ENCODE data around the gene UCK1.

UCK1 gene

DNA sequence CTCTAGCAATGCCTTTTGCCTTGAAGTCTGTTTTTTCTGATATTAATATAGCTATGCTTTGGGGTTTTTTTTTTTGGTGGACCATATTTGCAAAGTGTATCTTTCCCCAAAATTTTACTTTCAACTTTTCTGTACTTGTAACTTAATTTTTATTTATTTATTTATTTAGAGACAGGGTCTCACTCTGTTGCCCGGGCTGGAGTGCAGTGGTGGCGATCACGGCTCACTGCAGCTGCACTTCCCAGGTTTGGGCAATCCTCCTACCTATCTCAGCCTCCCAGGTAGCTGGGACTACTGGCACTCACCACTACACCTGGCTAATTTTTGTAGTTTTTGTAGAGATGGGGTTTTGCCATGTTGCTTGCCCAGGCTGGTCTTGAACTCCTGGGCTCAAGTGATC, 35.1 kb upstream of the UCK1 start:
- Histone ChIP-seq H3K4me3 (ENCODE audit: low read length in 2 of 2) (no peak overlapping the region), H3K9ac (ENCODE audit: low read length in 2 of 2) (no peak overlapping the region), H3K9me3 (ENCODE audit: control insufficient read depth in 2 of 2, low read length in 2 of 2) (no peaks in the 10 kb centered on the region), H3K27me3 (ENCODE audit: control insufficient read depth in 1 of 2, insufficient read depth in 2 of 2, low read length in 2 of 2) (no peaks in the 10 kb centered on the region), H3K4me1 (ENCODE audit: control insufficient read depth, insufficient read depth, low read length) (no peaks in the 10 kb centered on the region), H3K36me3 (ENCODE audit: control insufficient read depth in 2 of 2, insufficient read depth in 2 of 2, low read length in 2 of 2) (no peaks in the 10 kb centered on the region), H3K27ac (ENCODE audit: low read length) (no peak overlapping the region)

DNA sequence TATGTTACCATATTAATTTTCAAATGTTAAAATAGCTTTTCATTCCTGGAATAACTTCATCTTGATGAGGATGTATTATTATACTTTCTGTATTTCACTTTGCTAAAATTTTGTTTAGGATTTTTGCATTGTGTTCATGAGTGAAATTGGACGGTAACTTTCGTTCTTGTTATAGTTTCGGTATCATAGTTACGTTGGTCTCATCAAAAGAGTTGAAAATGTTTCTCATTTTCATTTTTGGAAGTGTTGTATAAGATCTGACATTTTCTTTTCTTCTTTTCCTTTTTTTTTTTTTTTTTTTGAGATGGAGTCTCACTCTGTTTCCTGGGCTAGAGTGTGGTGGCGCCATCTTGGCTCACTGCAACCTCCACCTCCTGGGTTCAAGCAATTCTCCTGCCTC, 34.3 kb upstream of the UCK1 start:
- Histone ChIP-seq H3K9me3 (ENCODE audit: control insufficient read depth in 2 of 2, low read length in 2 of 2) (no peaks in the 10 kb centered on the region), H3K36me3 (ENCODE audit: control insufficient read depth in 2 of 2, insufficient read depth in 2 of 2, low read length in 2 of 2) (no peaks in the 10 kb centered on the region), H3K4me1 (ENCODE audit: control insufficient read depth, insufficient read depth, low read length) (no peaks in the 10 kb centered on the region), H3K4me3 (ENCODE audit: low read length in 2 of 2) (no peak overlapping the region), H3K27me3 (ENCODE audit: control insufficient read depth in 1 of 2, insufficient read depth in 2 of 2, low read length in 2 of 2) (no peaks in the 10 kb centered on the region), H3K9ac (ENCODE audit: low read length in 2 of 2) (no peak overlapping the region), H3K27ac (ENCODE audit: low read length) (no peak overlapping the region)

DNA sequence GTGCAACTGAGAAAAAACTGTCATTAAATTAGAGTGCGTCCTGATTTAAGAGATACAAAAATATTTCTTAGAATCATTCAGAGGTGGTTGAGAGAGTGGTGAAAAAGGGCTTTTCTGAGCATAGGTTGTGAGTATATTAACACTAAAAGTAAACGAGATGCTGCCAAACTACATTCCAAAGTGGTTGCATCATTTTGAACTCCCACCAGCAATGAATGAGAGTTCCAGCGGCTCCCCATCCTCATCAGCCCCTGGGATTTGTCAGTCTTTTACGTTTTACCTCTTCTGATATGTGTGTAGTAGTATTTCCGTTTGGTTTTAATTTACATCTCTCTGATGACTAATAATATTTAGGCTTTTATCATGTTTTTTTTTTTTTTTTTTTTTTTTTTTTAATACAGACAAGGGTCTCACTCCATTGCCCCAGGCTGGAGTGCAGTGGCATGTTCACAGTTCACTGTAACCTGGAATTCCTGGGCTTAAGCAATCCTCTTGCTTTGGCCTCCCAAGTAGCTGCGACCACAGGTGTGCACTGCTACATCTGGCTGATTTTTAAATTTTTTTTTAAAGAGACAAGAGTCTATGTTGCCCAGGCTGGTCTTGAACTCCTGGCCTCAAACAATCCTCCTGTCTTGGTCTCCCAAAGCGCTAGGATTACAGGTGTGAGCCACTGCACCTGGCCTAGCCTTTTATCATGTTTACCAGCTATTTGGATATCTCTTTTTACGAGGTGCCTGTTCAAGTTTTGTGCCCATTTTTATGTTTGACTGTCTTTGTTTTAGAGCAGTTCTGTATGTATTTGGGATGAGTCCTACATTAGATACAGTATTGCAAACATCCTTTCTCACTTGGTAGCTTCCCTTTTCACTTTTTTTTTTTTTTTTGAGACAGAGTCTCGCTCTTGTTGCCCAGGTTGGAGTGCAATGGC, 31.2 kb upstream of the UCK1 start:
- no peak overlapping the region for H3K27ac ChIP-seq (ENCODE audit: low read length)
- H3K9ac ChIP-seq (ENCODE audit: low read length in 2 of 2) = no peak overlapping the region
- H3K4me3 ChIP-seq (ENCODE audit: low read length in 2 of 2) = no peak overlapping the region
- H3K4me1 ChIP-seq (ENCODE audit: control insufficient read depth, insufficient read depth, low read length) = no peaks in the 10 kb centered on the region
- H3K9me3 ChIP-seq (ENCODE audit: control insufficient read depth in 2 of 2, low read length in 2 of 2) = no peaks in the 10 kb centered on the region
- no peaks in the 10 kb centered on the region for H3K36me3 ChIP-seq (ENCODE audit: control insufficient read depth in 2 of 2, insufficient read depth in 2 of 2, low read length in 2 of 2)
- no peaks in the 10 kb centered on the region for H3K27me3 ChIP-seq (ENCODE audit: control insufficient read depth in 1 of 2, insufficient read depth in 2 of 2, low read length in 2 of 2)

DNA sequence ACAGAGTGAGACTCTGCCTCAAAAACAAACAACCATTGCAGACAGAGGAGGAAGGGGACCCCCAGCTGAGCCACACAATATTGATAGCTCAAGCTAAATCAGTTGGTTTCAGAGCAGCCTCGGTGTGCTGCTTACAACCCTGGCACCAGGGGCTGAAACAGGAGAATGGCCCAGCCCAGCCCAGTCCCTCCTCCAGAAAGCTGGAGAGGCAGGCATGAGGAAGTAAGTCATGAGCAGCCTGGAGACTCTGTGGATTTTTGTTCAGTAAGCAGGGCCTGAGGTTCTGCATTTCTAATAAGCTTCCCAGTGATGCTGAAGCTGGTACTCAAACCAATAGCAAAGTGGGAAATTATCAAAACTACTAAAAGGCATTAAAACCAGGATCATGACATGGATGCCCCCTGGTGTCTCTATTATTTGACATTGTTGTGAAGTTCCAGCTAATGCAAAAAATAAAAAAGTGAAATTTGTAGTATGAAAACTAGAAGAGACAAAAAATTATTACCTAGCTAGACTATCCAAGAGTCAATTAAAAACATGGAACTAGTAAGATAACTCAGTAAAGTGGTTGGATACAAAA, 28.4 kb upstream of the UCK1 start:
- Histone ChIP-seq H3K36me3 (ENCODE audit: control insufficient read depth in 2 of 2, insufficient read depth in 2 of 2, low read length in 2 of 2) (no peaks in the 10 kb centered on the region), H3K9ac (ENCODE audit: low read length in 2 of 2) (no peak overlapping the region), H3K9me3 (ENCODE audit: control insufficient read depth in 2 of 2, low read length in 2 of 2) (no peaks in the 10 kb centered on the region), H3K4me1 (ENCODE audit: control insufficient read depth, insufficient read depth, low read length) (no peaks in the 10 kb centered on the region), H3K27me3 (ENCODE audit: control insufficient read depth in 1 of 2, insufficient read depth in 2 of 2, low read length in 2 of 2) (peaks cover 11 to 16% of the 10 kb centered on the region in 2 donors), H3K27ac (ENCODE audit: low read length) (no peak overlapping the region), H3K4me3 (ENCODE audit: low read length in 2 of 2) (no peak overlapping the region)

DNA sequence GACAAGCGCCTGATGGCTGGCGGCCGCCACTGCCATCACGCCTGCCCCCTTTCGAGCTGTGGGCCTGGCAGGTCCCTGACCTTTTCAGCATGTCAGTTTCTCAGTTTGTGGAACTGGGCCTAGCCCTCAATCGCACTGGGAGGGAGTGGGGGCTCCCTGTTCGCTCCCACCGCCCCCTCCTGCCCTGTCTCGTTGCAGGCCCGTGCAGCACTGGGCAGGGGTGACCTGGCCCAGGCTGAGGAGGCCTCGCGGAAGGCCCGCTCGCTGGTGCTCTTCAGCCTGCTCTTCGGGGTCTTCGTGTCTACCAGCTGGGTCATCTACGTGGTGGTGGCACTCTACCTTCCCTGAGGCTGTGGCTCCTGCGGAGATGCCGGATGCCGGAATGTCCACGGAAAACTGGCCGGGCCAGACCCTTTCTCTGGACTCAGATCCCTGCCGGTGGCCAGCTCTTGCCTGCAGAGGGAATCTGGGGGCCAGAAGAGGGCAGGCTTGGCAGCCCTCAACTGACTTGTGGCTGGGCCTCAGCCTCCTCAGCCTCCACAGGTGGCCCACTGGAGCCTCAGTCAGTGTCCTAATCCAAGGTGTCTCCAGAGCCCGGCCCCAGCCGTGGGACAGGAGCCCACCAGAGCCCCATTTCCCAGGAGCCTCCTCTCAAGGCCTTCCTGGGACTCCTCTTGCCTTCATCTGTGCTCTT, 26.9 kb upstream of the UCK1 start:
- Histone ChIP-seq H3K9me3 (ENCODE audit: control insufficient read depth in 2 of 2, low read length in 2 of 2) (no peaks in the 10 kb centered on the region), H3K9ac (ENCODE audit: low read length in 2 of 2) (no peak overlapping the region), H3K4me3 (ENCODE audit: low read length in 2 of 2) (no peak overlapping the region), H3K27ac (ENCODE audit: low read length) (no peak overlapping the region), H3K4me1 (ENCODE audit: control insufficient read depth, insufficient read depth, low read length) (no peaks in the 10 kb centered on the region), H3K36me3 (ENCODE audit: control insufficient read depth in 2 of 2, insufficient read depth in 2 of 2, low read length in 2 of 2) (no peaks in the 10 kb centered on the region), H3K27me3 (ENCODE audit: control insufficient read depth in 1 of 2, insufficient read depth in 2 of 2, low read length in 2 of 2) (peaks cover 20 to 30% of the 10 kb centered on the region in 2 donors)

DNA sequence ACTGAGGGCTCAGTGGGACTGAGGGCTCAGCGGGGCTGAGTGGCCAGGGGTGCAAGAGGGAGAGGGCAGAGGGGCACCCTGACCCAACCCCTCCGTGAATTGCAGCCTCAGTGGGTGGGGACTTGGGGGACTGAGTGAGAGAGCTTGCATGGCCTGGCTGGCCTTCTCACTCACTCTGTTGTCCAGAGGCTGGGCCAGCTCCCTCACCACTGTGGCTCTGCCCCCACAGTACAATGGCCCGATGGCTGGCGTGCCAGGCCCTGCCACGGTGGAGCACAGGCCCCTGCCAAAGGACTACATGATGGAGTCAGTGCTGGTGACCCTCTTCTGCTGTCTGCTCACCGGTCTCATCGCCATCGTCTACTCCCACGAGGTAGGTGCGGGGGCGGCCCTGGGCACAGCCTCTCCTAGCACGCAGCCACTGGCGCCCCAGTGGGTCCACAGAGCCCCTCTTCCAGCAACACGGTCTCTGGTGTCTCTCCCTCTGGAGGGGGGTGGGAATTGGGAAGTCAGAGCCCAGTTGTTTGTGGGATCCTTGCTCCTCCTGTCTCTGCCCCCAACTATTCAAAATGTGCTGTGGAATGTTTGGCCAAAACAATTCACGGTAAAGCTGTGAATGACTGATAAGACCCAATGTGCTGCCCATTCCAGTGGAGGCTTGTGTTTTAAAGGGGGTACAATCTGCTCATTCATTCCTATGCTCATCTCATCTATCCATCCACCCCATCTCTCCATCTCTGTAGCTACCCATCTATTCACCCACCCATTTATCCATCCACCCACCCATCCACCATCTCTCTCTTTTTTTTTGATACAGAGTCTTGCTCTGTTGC, 25.0 kb upstream of the UCK1 start:
- Histone ChIP-seq H3K4me3 (ENCODE audit: low read length in 2 of 2) (no peak overlapping the region), H3K4me1 (ENCODE audit: control insufficient read depth, insufficient read depth, low read length) (no peaks in the 10 kb centered on the region), H3K9ac (ENCODE audit: low read length in 2 of 2) (no peak overlapping the region), H3K27ac (ENCODE audit: low read length) (no peak overlapping the region), H3K9me3 (ENCODE audit: control insufficient read depth in 2 of 2, low read length in 2 of 2) (no peaks in the 10 kb centered on the region), H3K27me3 (ENCODE audit: control insufficient read depth in 1 of 2, insufficient read depth in 2 of 2, low read length in 2 of 2) (peaks cover 20 to 30% of the 10 kb centered on the region in 2 donors), H3K36me3 (ENCODE audit: control insufficient read depth in 2 of 2, insufficient read depth in 2 of 2, low read length in 2 of 2) (no peaks in the 10 kb centered on the region)

DNA sequence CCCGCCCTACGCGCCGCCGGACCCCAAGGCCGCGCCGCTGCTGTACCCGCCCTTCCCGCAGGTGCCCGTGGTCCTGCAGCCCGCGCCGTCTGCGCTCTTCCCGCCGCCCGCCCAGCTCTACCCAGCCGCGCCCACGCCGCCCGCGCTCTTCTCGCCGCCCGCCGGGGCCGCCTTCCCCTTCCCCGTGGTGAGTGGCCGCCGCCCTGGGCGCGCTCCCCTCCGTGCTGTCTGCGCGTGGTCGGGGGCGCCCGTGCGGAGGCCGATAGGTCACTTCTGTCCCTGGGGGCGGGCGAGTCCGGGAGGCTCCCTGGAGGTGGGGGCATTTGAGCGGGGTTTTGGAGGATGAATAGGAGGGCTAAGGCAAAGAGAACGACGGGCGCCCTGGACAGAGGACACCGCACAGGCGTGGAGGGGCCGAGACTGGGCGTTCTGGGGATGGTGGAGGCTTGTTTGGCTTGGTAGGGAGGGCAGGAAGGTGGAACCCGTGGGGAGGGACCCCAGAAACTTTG, 23.8 kb upstream of the UCK1 start:
- H3K9me3 ChIP-seq (ENCODE audit: control insufficient read depth in 2 of 2, low read length in 2 of 2) = no peaks in the 10 kb centered on the region
- no peaks in the 10 kb centered on the region for H3K4me1 ChIP-seq (ENCODE audit: control insufficient read depth, insufficient read depth, low read length)
- H3K36me3 ChIP-seq (ENCODE audit: control insufficient read depth in 2 of 2, insufficient read depth in 2 of 2, low read length in 2 of 2) = no peaks in the 10 kb centered on the region
- no peak overlapping the region for H3K4me3 ChIP-seq (ENCODE audit: low read length in 2 of 2)
- no peak overlapping the region for H3K27ac ChIP-seq (ENCODE audit: low read length)
- no peak overlapping the region for H3K9ac ChIP-seq (ENCODE audit: low read length in 2 of 2)
- H3K27me3 ChIP-seq (ENCODE audit: control insufficient read depth in 1 of 2, insufficient read depth in 2 of 2, low read length in 2 of 2) = peaks cover 21 to 30% of the 10 kb centered on the region in 2 donors

DNA sequence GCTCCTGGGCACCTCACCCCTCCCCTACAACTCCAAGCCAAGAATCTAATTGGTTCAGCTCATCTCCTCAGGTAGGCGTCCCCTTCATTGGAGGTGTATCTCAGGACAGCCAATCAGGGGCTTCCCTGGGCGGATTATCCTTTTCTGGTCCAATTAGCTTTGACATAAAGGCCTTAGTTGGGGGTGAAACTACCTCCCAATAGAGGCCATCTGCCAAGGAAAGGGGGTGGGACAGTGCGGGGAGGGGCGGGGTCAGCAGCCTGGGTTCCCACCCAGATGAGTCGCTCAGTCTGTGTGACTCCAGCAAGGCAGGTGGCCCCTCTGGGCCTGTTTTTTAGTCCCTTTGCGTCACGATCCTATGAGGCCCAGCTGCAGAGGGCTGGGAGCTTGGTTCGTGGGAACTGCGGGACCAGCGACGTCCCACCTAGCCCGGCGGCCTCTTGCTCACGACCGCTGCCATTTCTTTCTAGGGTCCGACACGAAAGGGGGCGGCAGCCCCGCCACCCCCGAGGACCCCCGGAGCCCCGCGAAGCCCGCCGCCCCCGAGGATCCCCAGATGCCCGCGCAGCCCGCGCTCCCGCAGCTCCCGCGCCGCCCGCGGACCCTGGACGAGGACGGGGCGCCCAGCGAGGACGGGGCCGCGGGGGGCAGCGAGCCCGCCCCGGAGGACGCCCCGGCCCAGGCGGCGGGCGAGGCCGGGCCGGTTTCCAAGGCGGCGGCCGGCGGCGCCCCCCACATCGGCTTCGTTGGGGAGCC, 23.2 kb upstream of the UCK1 start:
- H3K9me3 ChIP-seq (ENCODE audit: control insufficient read depth in 2 of 2, low read length in 2 of 2) = no peaks in the 10 kb centered on the region

DNA sequence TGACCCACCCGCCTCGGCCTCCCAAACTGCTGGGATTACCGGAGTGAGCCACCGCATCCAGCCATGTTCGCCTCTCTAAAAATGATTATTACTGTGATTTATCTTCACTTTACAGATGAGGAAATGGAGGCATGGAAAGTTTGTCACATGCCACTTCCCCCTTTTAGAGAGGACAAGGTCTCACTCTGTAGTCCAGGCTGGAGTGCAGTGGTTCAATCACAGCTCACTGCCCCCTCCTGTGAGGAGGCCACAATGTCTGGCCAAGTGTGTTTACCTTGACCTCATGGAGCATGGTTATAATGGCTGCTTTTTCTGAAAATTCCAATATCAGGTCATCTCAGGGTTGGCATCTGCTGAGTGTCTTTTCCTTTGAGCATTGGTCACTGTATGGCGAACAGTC, 21.0 kb upstream of the UCK1 start:
- Histone ChIP-seq H3K9ac (ENCODE audit: low read length in 2 of 2) (no peak overlapping the region), H3K36me3 (ENCODE audit: control insufficient read depth in 2 of 2, insufficient read depth in 2 of 2, low read length in 2 of 2) (no peaks in the 10 kb centered on the region), H3K27me3 (ENCODE audit: control insufficient read depth in 1 of 2, insufficient read depth in 2 of 2, low read length in 2 of 2) (peaks cover 26 to 42% of the 10 kb centered on the region in 2 donors), H3K9me3 (ENCODE audit: control insufficient read depth in 2 of 2, low read length in 2 of 2) (no peaks in the 10 kb centered on the region), H3K27ac (ENCODE audit: low read length) (no peak overlapping the region), H3K4me3 (ENCODE audit: low read length in 2 of 2) (no peak overlapping the region), H3K4me1 (ENCODE audit: control insufficient read depth, insufficient read depth, low read length) (peaks cover 1% of the 10 kb centered on the region)

More for the DNA sequence above, 23.2 kb upstream of the UCK1 start:
- no peaks in the 10 kb centered on the region for H3K36me3 ChIP-seq (ENCODE audit: control insufficient read depth in 2 of 2, insufficient read depth in 2 of 2, low read length in 2 of 2)
- no peak overlapping the region for H3K9ac ChIP-seq (ENCODE audit: low read length in 2 of 2)
- H3K4me1 ChIP-seq (ENCODE audit: control insufficient read depth, insufficient read depth, low read length) = no peaks in the 10 kb centered on the region
- no peak overlapping the region for H3K27ac ChIP-seq (ENCODE audit: low read length)
- no peak overlapping the region for H3K4me3 ChIP-seq (ENCODE audit: low read length in 2 of 2)
- peaks cover 22 to 34% of the 10 kb centered on the region in 2 donors for H3K27me3 ChIP-seq (ENCODE audit: control insufficient read depth in 1 of 2, insufficient read depth in 2 of 2, low read length in 2 of 2)
